BLaER1 (cell line): Measurements from ENCODE around the gene RBM38.

ENCODE experiments used
- H3K27ac ChIP-seq: shearing (Covaris generic); formaldehyde crosslinking; 2 replicates; pipeline ENCODE4 v1.8.1; 2022
- H3K27me3 ChIP-seq: shearing (Covaris generic); formaldehyde crosslinking; 2 replicates; pipeline ENCODE4 v1.8.1; 2022
- H3K36me3 ChIP-seq: shearing (Covaris generic); formaldehyde crosslinking; 2 replicates; pipeline ENCODE4 v1.8.1; 2022
- H3K4me1 ChIP-seq: shearing (Covaris generic); formaldehyde crosslinking; 2 replicates; pipeline ENCODE4 v1.8.1; 2022
- H3K4me2 ChIP-seq: shearing (Covaris generic); formaldehyde crosslinking; 2 replicates; pipeline ENCODE4 v1.8.1; 2022
- H3K4me3 ChIP-seq: shearing (Covaris generic); formaldehyde crosslinking; 2 replicates; pipeline ENCODE4 v1.8.1; 2022
- H3K9ac ChIP-seq: shearing (Covaris generic); formaldehyde crosslinking; 2 replicates; pipeline ENCODE4 v1.8.1; 2022
- H3K9me3 ChIP-seq: shearing (Covaris generic); formaldehyde crosslinking; 2 replicates; pipeline ENCODE4 v1.8.1; 2022
- H4K20me1 ChIP-seq: shearing (Covaris generic); formaldehyde crosslinking; 2 replicates; pipeline ENCODE4 v1.8.1; 2022
- Cebpa-rat ChIP-seq: shearing (Covaris generic); IDR thresholded peaks from 2 replicates; pipeline ENCODE4 v1.8.1; 2022

Gene RBM38

GRCh38 chr20:57381596-57382503 lies 9.3 kb upstream of the RBM38 start:
- Histone ChIP-seq H3K4me3 (no peak overlapping the region), H4K20me1 (peaks cover 45% of the 10 kb centered on the region), H3K36me3 (peaks cover 30% of the 10 kb centered on the region; the same call in 1 of the 2 replicates), H3K4me1 (no peaks in the 10 kb centered on the region), H3K27ac (no peak overlapping the region), H3K4me2 (no peak overlapping the region), H3K27me3 (no peaks in the 10 kb centered on the region), H3K9ac (no peak overlapping the region), H3K9me3 (no peaks in the 10 kb centered on the region)
- TF ChIP-seq Cebpa-rat, result no peak

- no peak overlapping the region for H3K4me2 ChIP-seq
- no peaks in the 10 kb centered on the region for H3K9me3 ChIP-seq
- H4K20me1 ChIP-seq, result peaks cover 39% of the 10 kb centered on the region
- H3K36me3 ChIP-seq, result peaks cover 30% of the 10 kb centered on the region; the same call in 1 of the 2 replicates
- no peak overlapping the region for H3K27ac ChIP-seq
- no peak for TF ChIP-seq Cebpa-rat
- no peak overlapping the region for H3K4me3 ChIP-seq
- H3K9ac ChIP-seq, result no peak overlapping the region
- no peaks in the 10 kb centered on the region for H3K27me3 ChIP-seq
- 0 out of 2 replicates have a peak, but pooled peaks cover 2% of the 10 kb centered on the region for H3K4me1 ChIP-seq
Observed at GRCh38 chr20:57382516-57382915, 8.7 kb upstream of the RBM38 start.

- Histone ChIP-seq H3K9me3 (no peaks in the 10 kb centered on the region), H3K4me2 (no peak overlapping the region), H3K36me3 (peaks cover 30% of the 10 kb centered on the region; the same call in 1 of the 2 replicates), H3K27me3 (no peaks in the 10 kb centered on the region), H4K20me1 (peaks cover 27% of the 10 kb centered on the region), H3K9ac (0 out of 2 replicates have a peak overlapping the region, but pooled peaks have one; percentile 7), H3K27ac (no peak overlapping the region), H3K4me1 (peaks cover 13% of the 10 kb centered on the region), H3K4me3 (no peak overlapping the region)
- TF ChIP-seq Cebpa-rat, result no peak
Observed at GRCh38 chr20:57383447-57384347, 7.5 kb upstream of the RBM38 start.

GRCh38 chr20:57384486-57384885 lies 6.7 kb upstream of the RBM38 start:
- Histone ChIP-seq H3K36me3 (peaks cover 30% of the 10 kb centered on the region; the same call in 1 of the 2 replicates), H3K4me3 (no peak overlapping the region), H3K9me3 (no peaks in the 10 kb centered on the region), H4K20me1 (peaks cover 20% of the 10 kb centered on the region), H3K27ac (no peak overlapping the region), H3K9ac (0 out of 2 replicates have a peak overlapping the region, but pooled peaks have one; percentile 7), H3K4me1 (peaks cover 21% of the 10 kb centered on the region), H3K27me3 (no peaks in the 10 kb centered on the region), H3K4me2 (no peak overlapping the region)
- no peak for TF ChIP-seq Cebpa-rat

GRCh38 chr20:57384953-57385761 lies 6.0 kb upstream of the RBM38 start:
- H3K9me3 ChIP-seq, result no peaks in the 10 kb centered on the region
- H3K27ac ChIP-seq, result no peak overlapping the region
- H3K36me3 ChIP-seq, result peaks cover 30% of the 10 kb centered on the region; the same call in 1 of the 2 replicates
- no peaks in the 10 kb centered on the region for H3K27me3 ChIP-seq
- H3K9ac ChIP-seq, result no peak overlapping the region
- no peak for TF ChIP-seq Cebpa-rat
- H3K4me1 ChIP-seq, result peaks cover 28% of the 10 kb centered on the region
- H3K4me3 ChIP-seq, result no peak overlapping the region
- no peak overlapping the region for H3K4me2 ChIP-seq
- H4K20me1 ChIP-seq, result peaks cover 13% of the 10 kb centered on the region; the same call in 1 of the 2 replicates

GRCh38 chr20:57385940-57386339 lies 5.3 kb upstream of the RBM38 start:
- no peak overlapping the region for H3K9ac ChIP-seq
- no peak overlapping the region for H3K4me2 ChIP-seq
- peaks cover 35% of the 10 kb centered on the region for H3K4me1 ChIP-seq
- H3K27me3 ChIP-seq, result no peaks in the 10 kb centered on the region
- H3K36me3 ChIP-seq, result peaks cover 30% of the 10 kb centered on the region; the same call in 1 of the 2 replicates
- H4K20me1 ChIP-seq, result 0 out of 2 replicates have a peak, but pooled peaks cover 7% of the 10 kb centered on the region
- no peak overlapping the region for H3K27ac ChIP-seq
- TF ChIP-seq Cebpa-rat, result no peak
- no peaks in the 10 kb centered on the region for H3K9me3 ChIP-seq
- no peak overlapping the region for H3K4me3 ChIP-seq

- Histone ChIP-seq H3K27me3 (no peaks in the 10 kb centered on the region), H3K27ac (no peak overlapping the region), H3K4me3 (no peak overlapping the region), H3K4me2 (no peak overlapping the region), H3K36me3 (peaks cover 30% of the 10 kb centered on the region; the same call in 1 of the 2 replicates), H4K20me1 (no peaks in the 10 kb centered on the region), H3K9me3 (no peaks in the 10 kb centered on the region), H3K4me1 (peaks cover 35% of the 10 kb centered on the region), H3K9ac (no peak overlapping the region)
- TF ChIP-seq Cebpa-rat, result no peak
Observed at GRCh38 chr20:57386762-57387161, 4.4 kb upstream of the RBM38 start.

GRCh38 chr20:57387463-57387862 lies 3.7 kb upstream of the RBM38 start:
- Histone ChIP-seq H3K4me1 (peaks cover 35% of the 10 kb centered on the region), H3K9ac (no peak overlapping the region), H3K27ac (no peak overlapping the region), H3K36me3 (peaks cover 30% of the 10 kb centered on the region; the same call in 1 of the 2 replicates), H4K20me1 (peaks cover 5% of the 10 kb centered on the region), H3K9me3 (no peaks in the 10 kb centered on the region), H3K4me2 (no peak overlapping the region), H3K27me3 (no peaks in the 10 kb centered on the region), H3K4me3 (no peak overlapping the region)
- no peak for TF ChIP-seq Cebpa-rat

- peaks cover 30% of the 10 kb centered on the region for H3K36me3 ChIP-seq
- no peak overlapping the region for H3K27ac ChIP-seq
Observed at GRCh38 chr20:57387945-57388371, 3.2 kb upstream of the RBM38 start.

More at GRCh38 chr20:57387945-57388371, 3.2 kb upstream of the RBM38 start:
- Histone ChIP-seq H3K9ac (no peak overlapping the region), H3K4me1 (peaks cover 38% of the 10 kb centered on the region), H4K20me1 (peaks cover 10% of the 10 kb centered on the region), H3K27me3 (no peaks in the 10 kb centered on the region), H3K4me3 (no peak overlapping the region), H3K9me3 (no peaks in the 10 kb centered on the region), H3K4me2 (no peak overlapping the region)
- no peak for TF ChIP-seq Cebpa-rat
